ENCODE data around the gene NQO2.
"Not testable (repeated sequence)": the region's sequence is repeated elsewhere in the genome, so short reads cannot be mapped to it uniquely, and the experiment has no call there.

DNA sequence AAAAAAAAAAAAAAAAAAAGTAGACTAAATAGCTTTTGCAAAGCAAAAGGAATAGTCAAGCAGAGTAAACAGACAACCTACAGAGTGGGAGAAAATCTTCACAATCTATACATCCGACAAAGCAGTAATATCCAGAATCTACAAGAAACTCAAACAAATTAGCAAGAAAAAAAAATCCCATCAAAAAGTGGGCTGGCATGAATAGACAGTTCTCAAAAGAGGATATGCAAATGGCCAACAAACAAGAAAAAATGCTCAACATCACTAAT is 27.5 kb upstream of the NQO2 start:
- TF ChIP-seq, protein P1, sequence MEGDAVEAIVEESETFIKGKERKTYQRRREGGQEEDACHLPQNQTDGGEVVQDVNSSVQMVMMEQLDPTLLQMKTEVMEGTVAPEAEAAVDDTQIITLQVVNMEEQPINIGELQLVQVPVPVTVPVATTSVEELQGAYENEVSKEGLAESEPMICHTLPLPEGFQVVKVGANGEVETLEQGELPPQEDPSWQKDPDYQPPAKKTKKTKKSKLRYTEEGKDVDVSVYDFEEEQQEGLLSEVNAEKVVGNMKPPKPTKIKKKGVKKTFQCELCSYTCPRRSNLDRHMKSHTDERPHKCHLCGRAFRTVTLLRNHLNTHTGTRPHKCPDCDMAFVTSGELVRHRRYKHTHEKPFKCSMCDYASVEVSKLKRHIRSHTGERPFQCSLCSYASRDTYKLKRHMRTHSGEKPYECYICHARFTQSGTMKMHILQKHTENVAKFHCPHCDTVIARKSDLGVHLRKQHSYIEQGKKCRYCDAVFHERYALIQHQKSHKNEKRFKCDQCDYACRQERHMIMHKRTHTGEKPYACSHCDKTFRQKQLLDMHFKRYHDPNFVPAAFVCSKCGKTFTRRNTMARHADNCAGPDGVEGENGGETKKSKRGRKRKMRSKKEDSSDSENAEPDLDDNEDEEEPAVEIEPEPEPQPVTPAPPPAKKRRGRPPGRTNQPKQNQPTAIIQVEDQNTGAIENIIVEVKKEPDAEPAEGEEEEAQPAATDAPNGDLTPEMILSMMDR (IDR thresholded peaks at IDR 0.05) = not testable (repeated sequence)
- not testable (repeated sequence) for TF ChIP-seq POLR2A (IDR thresholded peaks at IDR 0.05)

Measured in testis (tissue), 2 donors.